Measurements from ENCODE around the gene CLPTM1. TPM values are rescaled to one million over a fixed set of nuclear protein-coding genes. Genes with fewer than 3 reads are reported as not detected.
A peak's percentile ranks its signal among the peaks of the same experiment; 100 is the strongest.

Gene CLPTM1
- total RNA-seq, 4 donors from 2014 or later: 44.2 to 76.9 (median 56.3) TPM

- no peaks in the 10 kb centered on the region for H3K27me3 ChIP-seq
- H3K9me3 ChIP-seq: no peaks in the 10 kb centered on the region
- TF ChIP-seq POLR2A (IDR thresholded peaks at IDR 0.05) (no peak), CTCF (IDR thresholded peaks at IDR 0.05) (no peak)
- 97 to 98% methylated on average over 6 of the region's 6 CpGs for WGBS, 2 donors
- H3K27ac ChIP-seq: no peak overlapping the region
- peaks cover 7 to 70% (median 12%) of the 10 kb centered on the region in 3 donors for H3K36me3 ChIP-seq
- intact Hi-C loops (cut with DNase I): no loop called here
- DNase-seq: no peak
- H3K4me3 ChIP-seq: no peak overlapping the region
- H3K4me1 ChIP-seq: peaks cover 18 to 23% (median 18%) of the 10 kb centered on the region in 3 donors
These were observed 80.6 kb downstream of the CLPTM1 start for GRCh38 chr19:45035755-45036154.

- DNase-seq: no peak
- Histone ChIP-seq H3K9me3 (no peaks in the 10 kb centered on the region), H3K27me3 (no peaks in the 10 kb centered on the region), H3K27ac (peak overlapping the region in 2 of 4 donors; percentile 97 to 99), H3K4me3 (no peak overlapping the region), H3K4me1 (peaks cover 18 to 41% (median 32%) of the 10 kb centered on the region in 3 donors), H3K36me3 (peaks cover 9 to 71% (median 20%) of the 10 kb centered on the region in 3 donors)
- intact Hi-C loops (cut with DNase I): no loop called here
- WGBS, 2 donors: 82 to 85% methylated on average over 11 to 14 of the region's 37 CpGs
- no peak for TF ChIP-seq POLR2A (IDR thresholded peaks at IDR 0.05)
- TF ChIP-seq CTCF (IDR thresholded peaks at IDR 0.05): no peak
These were observed 82.4 kb downstream of the CLPTM1 start for GRCh38 chr19:45037393-45038169.

GRCh38 chr19:45038931-45039893 is 84.0 kb downstream of the CLPTM1 start, which contains the start of gene CLASRP:
TSS of gene CLASRP (plus strand) at chr19:45039045. CDS start at chr19:45040213, 1,168 bp downstream.
- H3K4me3 ChIP-seq: peak within 1 kb of the TSS; percentile 73 to 92 (median 89)
- H3K4me1 ChIP-seq: peaks cover 18 to 51% (median 32%) of the 10 kb centered on the region in 3 donors
- peaks cover 9 to 71% (median 23%) of the 10 kb centered on the region in 3 donors for H3K36me3 ChIP-seq
- peak; percentile 44 for DNase-seq
- peak within 1 kb of the TSS; percentile 94 to 99 (median 98) for H3K27ac ChIP-seq
- H3K27me3 ChIP-seq: no peaks in the 10 kb centered on the region
- intact Hi-C loops (cut with DNase I): no loop called here
- WGBS, 2 donors: 2% methylated on average over 39 to 61 of the region's 62 CpGs
- TF ChIP-seq CTCF (IDR thresholded peaks at IDR 0.05) (peak in 1 of 6 experiments; percentile 31), POLR2A (IDR thresholded peaks at IDR 0.05) (peak in 3 of 4 donors; percentile 78 to 97 (median 92))
- no peaks in the 10 kb centered on the region for H3K9me3 ChIP-seq

- WGBS, 2 donors: 51 to 73% methylated on average over 14 to 17 of the region's 19 CpGs
- TF ChIP-seq POLR2A (IDR thresholded peaks at IDR 0.05) (no peak), CTCF (IDR thresholded peaks at IDR 0.05) (no peak)
- Histone ChIP-seq H3K4me1 (peaks cover 20 to 61% (median 32%) of the 10 kb centered on the region in 3 donors), H3K36me3 (peaks cover 9 to 71% (median 25%) of the 10 kb centered on the region in 3 donors), H3K4me3 (peak overlapping the region in 3 of 4 donors; percentile 73 to 92 (median 88)), H3K27me3 (no peaks in the 10 kb centered on the region), H3K27ac (peak overlapping the region; percentile 94 to 99 (median 98)), H3K9me3 (no peaks in the 10 kb centered on the region)
- no peak for DNase-seq
- intact Hi-C loops (cut with DNase I): no loop called here
These were observed 85.0 kb downstream of the CLPTM1 start for GRCh38 chr19:45040059-45040771.

Data from esophagus squamous epithelium (tissue), 5 donors.